Aorta (tissue), 5 donors: Measurements from ENCODE around the gene FAM180B. TPM values are rescaled to one million over a fixed set of nuclear protein-coding genes. Genes with fewer than 3 reads are reported as not detected.

ENCODE experiments used
- ATAC-seq: fragments of 200-7000 bp; cut with Tn5 transposase; one replicate; pipeline ENCODE4 v1.9.1; 2022; ENCODE audit warnings: moderate library complexity; ENCODE audit not compliant: low FRiP score
- DNase-seq, 2 donors: peaks; one replicate each; pipeline ENCODE4 v3.0.0-alpha.2; 2020
- H3K27ac ChIP-seq, 2 donors: one replicate each; pipeline ENCODE4 v1.5.1; 2013; ENCODE audit warnings: low read length in 2 of 2, mild to moderate bottlenecking in 2 of 2, moderate library complexity in 2 of 2, control low read depth in 1 of 2, inconsistent platforms in 1 of 2, low read depth in 1 of 2
- H3K27me3 ChIP-seq, 2 donors: one replicate each; pipeline ENCODE4 v1.6.1; 2013; ENCODE audit warnings: control low read depth in 1 of 2, low read length in 1 of 2, mild to moderate bottlenecking in 1 of 2, moderate library complexity in 1 of 2; ENCODE audit not compliant: insufficient read depth in 2 of 2, control insufficient read depth in 1 of 2
- H3K36me3 ChIP-seq, 2 donors: one replicate each; pipeline ENCODE4 v1.6.1; 2013; ENCODE audit warnings: control low read depth in 1 of 2, low read length in 1 of 2, mild to moderate bottlenecking in 1 of 2; ENCODE audit not compliant: insufficient read depth in 2 of 2, control insufficient read depth in 1 of 2
- H3K4me1 ChIP-seq, 2 donors: one replicate each; pipeline ENCODE4 v1.6.1; 2013; ENCODE audit warnings: low read length in 2 of 2, control low read depth in 1 of 2, mild to moderate bottlenecking in 1 of 2, moderate library complexity in 1 of 2; ENCODE audit not compliant: insufficient read depth in 2 of 2, control insufficient read depth in 1 of 2
- H3K4me3 ChIP-seq, 2 donors: one replicate each; pipeline ENCODE4 v1.5.1; 2013; ENCODE audit warnings: low read length in 2 of 2, control low read depth in 1 of 2, mild to moderate bottlenecking in 1 of 2
- H3K9me3 ChIP-seq: one replicate; pipeline ENCODE4 v1.6.1; 2013; ENCODE audit warnings: mild to moderate bottlenecking, low read length; ENCODE audit not compliant: control insufficient read depth
- WGBS, 2 donors: extraction: QIAGEN DNeasy Blood & Tissue Kit; methylation state at CpG; one replicate each; pipeline ENCODE4 v1.1.7; 2013; 5-methylcytosine and 5-hydroxymethylcytosine counted together
- intact Hi-C, 2 donors: fragments of 100-400 bp; cut with DNase I; formaldehyde crosslinking; loops; one replicate each; pipeline versions ENCODE4 v1.14.2 to v1.15.0; 2022
- polyA plus RNA-seq, 2 donors: library from polyadenylated mRNA; stranded (reverse); fragments of 200-250 nt; gene quantifications; one replicate each; pipeline ENCODE4 v1.2.3, GENCODE V29; 2013
- total RNA-seq, 2 donors: library from RNA; stranded (reverse); fragmentation: NEBNext Ultra II Directional; extraction: Animal tissue kit (Norgen Biotek cat#: 25700); gene quantifications; one replicate each; pipeline ENCODE4 v1.2.1, GENCODE V29; 2021
- donor health status: healthy with polysubstance abuse.
- donor health status: Bipolar disorder and iron deficiency.
- donor health status: DM: no; HTN: no; CAD: no.
- donor health status: DM: no; HTN: no; CAD: no.
- donor health status: DM: yes; HTN: yes; CAD: no.

The FAM180B gene
- total and polyA plus RNA-seq, 4 donors, result 0.38 to 4.8 (median 1.7) TPM; not detected in 1

DNA sequence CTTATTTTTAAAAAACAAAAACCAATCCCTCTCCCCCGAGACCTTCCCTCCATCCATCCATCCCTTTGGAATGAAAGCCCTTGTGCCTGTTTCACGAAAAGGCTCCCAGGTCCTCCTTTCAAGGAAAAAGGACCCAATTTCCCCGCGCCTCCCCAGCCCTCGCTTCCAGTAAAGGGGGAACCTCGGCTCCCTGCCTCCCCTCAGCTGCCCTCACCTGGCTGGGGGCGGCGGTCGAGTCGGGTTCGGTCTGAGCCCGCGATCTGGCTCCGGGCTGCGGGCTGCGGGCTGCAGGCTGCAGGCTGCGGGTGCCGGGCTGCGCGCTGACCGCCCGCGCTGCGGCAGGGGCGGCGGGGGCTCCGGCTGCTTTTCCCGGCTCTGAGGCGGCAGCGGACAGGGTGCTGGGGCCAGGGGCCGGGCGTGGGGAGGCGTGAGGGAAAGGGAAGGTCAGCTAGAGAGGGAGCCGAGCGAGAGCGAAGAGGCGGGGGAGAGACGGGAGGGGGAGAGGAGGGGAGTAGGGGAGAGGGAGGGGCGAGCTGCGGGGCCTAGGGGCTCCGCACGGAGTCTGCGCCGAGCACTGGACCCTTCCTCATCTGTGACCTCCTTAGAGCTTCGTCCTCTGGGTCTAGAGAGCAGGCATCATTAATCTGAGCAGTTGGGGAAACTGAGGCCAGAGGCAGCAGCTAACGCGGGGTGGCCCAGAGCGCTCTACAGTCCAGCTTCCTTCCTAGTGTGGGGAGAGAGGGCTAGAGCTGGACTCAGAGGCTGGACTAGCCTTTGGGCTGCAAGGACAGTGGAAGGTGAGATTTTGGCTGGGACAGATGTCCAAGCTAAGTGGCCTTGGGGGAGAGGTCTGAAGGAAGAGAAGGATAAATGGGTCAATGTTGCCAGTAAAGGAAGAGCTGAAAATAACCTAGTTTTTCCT lies 7.7 kb downstream of the FAM180B start, which contains the start of gene C1QTNF4:
Gene C1QTNF4 (minus strand): TSS at position 478 of the 922 bp plus-strand sequence. CDS start 3,601 bp downstream, outside the sequence.
- Histone ChIP-seq H3K9me3 (no peaks in the 10 kb centered on the region), H3K27me3 (no peaks in the 10 kb centered on the region), H3K4me1 (no peaks in the 10 kb centered on the region), H3K4me3 (peak within 1 kb of the TSS in 1 of 2 donors; percentile 15), H3K27ac (no peak within 1 kb of the TSS), H3K36me3 (no peaks in the 10 kb centered on the region)
- no peak for ATAC-seq
- 2 to 4% methylated on average over 47 to 48 of the region's 48 CpGs for WGBS, 2 donors
- intact Hi-C loops, result no loop called here
- DNase-seq, result peak in 1 of 2 donors; percentile 26

- DNase-seq, result peak in 1 of 2 donors; percentile 38
- H3K36me3 ChIP-seq, result no peaks in the 10 kb centered on the region
- no peaks in the 10 kb centered on the region for H3K9me3 ChIP-seq
- no peak for ATAC-seq
- intact Hi-C loops, result no loop called here
- H3K4me3 ChIP-seq, result no peak overlapping the region
- WGBS, 2 donors, result 50 to 63% methylated on average over 7 of the region's 7 CpGs
- H3K27ac ChIP-seq, result no peak overlapping the region
- no peaks in the 10 kb centered on the region for H3K27me3 ChIP-seq
- H3K4me1 ChIP-seq, result no peaks in the 10 kb centered on the region
These were observed 8.6 kb downstream of the FAM180B start for GRCh38 chr11:47595029-47595428.

DNA sequence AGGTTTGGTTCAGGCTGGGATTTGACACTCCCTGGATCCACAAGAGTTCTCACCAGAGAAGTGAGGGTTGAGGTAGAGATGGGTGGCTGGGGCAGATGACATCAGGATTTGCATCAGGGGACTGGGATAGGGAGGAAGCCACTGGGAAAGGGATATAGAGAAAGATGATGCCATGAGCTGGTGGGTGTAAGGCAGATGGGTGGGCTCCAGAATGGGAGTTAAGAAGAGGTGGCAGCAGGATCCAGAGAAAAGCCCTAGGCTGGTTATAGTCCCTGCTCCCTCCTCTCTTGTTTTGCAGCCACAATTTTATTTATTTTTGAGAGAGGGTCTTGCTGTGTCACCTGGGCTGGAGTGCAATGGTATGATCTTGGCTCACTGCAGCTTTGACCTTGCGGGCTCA lies 9.5 kb downstream of the FAM180B start:
- intact Hi-C loops, result no loop called here
- H3K4me3 ChIP-seq, result no peak overlapping the region
- 96 to 97% methylated on average over 1 of the region's 1 CpG for WGBS, 2 donors
- no peaks in the 10 kb centered on the region for H3K36me3 ChIP-seq
- DNase-seq (peak in 1 of 2 donors; percentile 1), ATAC-seq (no peak)
- no peaks in the 10 kb centered on the region for H3K4me1 ChIP-seq
- no peak overlapping the region for H3K27ac ChIP-seq
- no peaks in the 10 kb centered on the region for H3K9me3 ChIP-seq
- H3K27me3 ChIP-seq, result no peaks in the 10 kb centered on the region

GRCh38 chr11:47599902-47600301 lies 13.4 kb downstream of the FAM180B start:
- no peak for ATAC-seq
- H3K4me3 ChIP-seq, result no peak overlapping the region
- H3K4me1 ChIP-seq, result no peaks in the 10 kb centered on the region
- H3K27ac ChIP-seq, result no peak overlapping the region
- H3K27me3 ChIP-seq, result no peaks in the 10 kb centered on the region
- 71 to 79% methylated on average over 4 of the region's 4 CpGs for WGBS, 2 donors
- peak in 1 of 2 donors; percentile 28 for DNase-seq
- intact Hi-C loops, result no loop called here
- no peaks in the 10 kb centered on the region for H3K36me3 ChIP-seq
- H3K9me3 ChIP-seq, result no peaks in the 10 kb centered on the region

GRCh38 chr11:47603295-47603694 lies 16.8 kb downstream of the FAM180B start:
- Histone ChIP-seq H3K9me3 (no peaks in the 10 kb centered on the region), H3K36me3 (no peaks in the 10 kb centered on the region), H3K4me1 (peaks cover 0 to 3% of the 10 kb centered on the region in 2 donors), H3K27me3 (no peaks in the 10 kb centered on the region), H3K4me3 (no peak overlapping the region), H3K27ac (no peak overlapping the region)
- intact Hi-C loops, result no loop called here
- ATAC-seq (no peak), DNase-seq (no peak)
- 62 to 71% methylated on average over 4 of the region's 4 CpGs for WGBS, 2 donors

GRCh38 chr11:47605921-47606320 lies 19.4 kb downstream of the FAM180B start:
- Histone ChIP-seq H3K4me1 (peaks cover 0 to 3% of the 10 kb centered on the region in 2 donors), H3K27me3 (no peaks in the 10 kb centered on the region), H3K27ac (no peak overlapping the region), H3K9me3 (no peaks in the 10 kb centered on the region), H3K4me3 (no peak overlapping the region), H3K36me3 (peaks cover 0 to 4% of the 10 kb centered on the region in 2 donors)
- ATAC-seq (no peak), DNase-seq (no peak)
- intact Hi-C loops, result no loop called here
- 63 to 66% methylated on average over 3 of the region's 3 CpGs for WGBS, 2 donors

- ATAC-seq, result no peak
- DNase-seq, result no peak
- intact Hi-C loops, result no loop called here
- WGBS, 2 donors, result 9 to 19% methylated on average over 5 of the region's 5 CpGs
- Histone ChIP-seq H3K36me3 (peaks cover 0 to 4% of the 10 kb centered on the region in 2 donors), H3K4me1 (peaks cover 0 to 3% of the 10 kb centered on the region in 2 donors), H3K4me3 (no peak overlapping the region), H3K9me3 (no peaks in the 10 kb centered on the region), H3K27me3 (no peaks in the 10 kb centered on the region), H3K27ac (no peak overlapping the region)
These were observed 20.3 kb downstream of the FAM180B start for GRCh38 chr11:47606731-47607130.

- Histone ChIP-seq H3K27ac (no peak overlapping the region), H3K27me3 (no peaks in the 10 kb centered on the region), H3K36me3 (peaks cover 0 to 4% of the 10 kb centered on the region in 2 donors), H3K4me1 (peaks cover 0 to 3% of the 10 kb centered on the region in 2 donors), H3K9me3 (no peaks in the 10 kb centered on the region), H3K4me3 (no peak overlapping the region)
- intact Hi-C loops, result no loop called here
- WGBS, 2 donors, result 7 to 9% methylated on average over 7 of the region's 7 CpGs
- peak in 1 of 2 donors; percentile 77 for DNase-seq
- ATAC-seq, result peak; percentile 86
These were observed 20.9 kb downstream of the FAM180B start for GRCh38 chr11:47607380-47607779.

GRCh38 chr11:47609675-47610074 lies 23.2 kb downstream of the FAM180B start:
- WGBS, 2 donors, result 79 to 85% methylated on average over 3 of the region's 3 CpGs
- ATAC-seq (no peak), DNase-seq (no peak)
- Histone ChIP-seq H3K27me3 (no peaks in the 10 kb centered on the region), H3K4me3 (no peak overlapping the region), H3K27ac (no peak overlapping the region), H3K36me3 (peaks cover 0 to 4% of the 10 kb centered on the region in 2 donors), H3K4me1 (peaks cover 0 to 3% of the 10 kb centered on the region in 2 donors), H3K9me3 (no peaks in the 10 kb centered on the region)
- intact Hi-C loops, result no loop called here
